HepG2 (cell line): Measurements from ENCODE around the gene MSH3. TPM values are rescaled to one million over a fixed set of nuclear protein-coding genes. Genes with fewer than 3 reads are reported as not detected.

Experiments
- ATAC-seq: fragments of 200-7000 bp; cut with Tn5 transposase; 3 replicates; pipeline ENCODE4 v1.9.1; 2020; ENCODE audit warnings: mild to moderate bottlenecking, moderate library complexity
- BruUV-seq: library from RNA; stranded (reverse); fragments of 400-500 nt; replicated peaks from 2 replicates; lab custom pipeline; 2021; lab: Mats Ljungman, UMichigan
- CTCF ChIA-PET: fragments of 300-600 bp; formaldehyde crosslinking; extraction: SDS; loops from one replicate; lab custom pipeline; 2021; ENCODE audit warnings: low total read pairs, inconsistent platforms, low intra/inter-chr PET ratio; lab: Yijun Ruan, JAX
- POLR2A ChIA-PET: fragments of 350-600 bp; sonication (Branson Sonifier 250); formaldehyde crosslinking; loops from one replicate; lab custom pipeline; 2020; ENCODE audit warnings: antibody characterized with exemption, inconsistent platforms; lab: Yijun Ruan, JAX
- DNase-seq: peaks from one replicate; pipeline ENCODE4 v3.0.0-alpha.2; 2015; ENCODE audit warnings: low spot score
- FAIRE-seq: peaks from 3 replicates; lab custom pipeline; 2011; peaks lifted over from hg19 to GRCh38; lab: Jason Lieb, UNC
- H2AFZ ChIP-seq: one replicate; pipeline ENCODE4 v1.6.1; 2011; ENCODE audit warnings: low read length, inconsistent platforms
- H3K27ac ChIP-seq: fragments of 300-600 bp; 3 replicates; pipeline ENCODE4 v1.8.0; 2011; ENCODE audit warnings: mixed run types, mild to moderate bottlenecking, mixed read lengths, low read length, inconsistent platforms; ENCODE audit not compliant: insufficient read depth; ENCODE audit errors: extremely low read length
- H3K27me3 ChIP-seq, 2 experiments: fragments of 200-600 bp in 1 of 2; 2 replicates in 1 of 2; 3 replicates in 1 of 2; pipeline versions ENCODE4 v1.6.0 to v1.8.0; 2011; ENCODE audit warnings: low read length in 2 of 2, mild to moderate bottlenecking in 2 of 2, moderate library complexity in 2 of 2, inconsistent platforms in 1 of 2; ENCODE audit not compliant: insufficient read depth in 2 of 2, control insufficient read depth in 1 of 2
- H3K36me3 ChIP-seq, 2 experiments: fragments of 200-600 bp in 1 of 2; replicated peaks in 1 of 2; 2 replicates in 1 of 2; 3 replicates in 1 of 2; pipeline versions ENCODE4 v1.5.1 to v1.8.0; 2011; ENCODE audit warnings: low read length in 2 of 2, inconsistent platforms in 1 of 2; ENCODE audit not compliant: insufficient read depth in 2 of 2, control insufficient read depth in 1 of 2
- H3K4me1 ChIP-seq: 2 replicates; pipeline ENCODE4 v1.5.1; 2012; ENCODE audit warnings: low read length, inconsistent platforms; ENCODE audit not compliant: insufficient read depth
- H3K4me2 ChIP-seq: 2 replicates; pipeline ENCODE4 v1.6.0; 2011; ENCODE audit warnings: low read depth, low read length, inconsistent platforms
- H3K4me3 ChIP-seq, 3 experiments: fragments of 200-600 bp in 1 of 3; sonication (generic), shearing (Covaris generic) in 1 of 3; replicated peaks in 1 of 3; 2 replicates each; pipeline ENCODE4 v1.5.1; 2011 to 2016; ENCODE audit warnings: low read length in 3 of 3, inconsistent platforms in 2 of 3, low read depth in 2 of 3, mild to moderate bottlenecking in 2 of 3, control low read depth in 1 of 3, mixed read lengths in 1 of 3; ENCODE audit not compliant: insufficient read depth in 1 of 3
- H3K79me2 ChIP-seq: one replicate; pipeline ENCODE4 v1.6.1; 2011; ENCODE audit warnings: low read length, inconsistent platforms; ENCODE audit not compliant: insufficient read depth
- H3K9ac ChIP-seq: 2 replicates; pipeline ENCODE4 v1.6.0; 2011; ENCODE audit warnings: mild to moderate bottlenecking, low read depth, low read length, inconsistent platforms; ENCODE audit not compliant: insufficient read depth
- H3K9me3 ChIP-seq: 2 replicates; pipeline ENCODE4 v1.5.1; 2012; ENCODE audit warnings: mild to moderate bottlenecking, low read length
- H4K20me1 ChIP-seq: 2 replicates; pipeline ENCODE4 v1.6.0; 2011; ENCODE audit warnings: inconsistent platforms, mild to moderate bottlenecking, low read length, moderate library complexity; ENCODE audit not compliant: insufficient read depth
- AGO2 ChIP-seq: fragments of 200-400 bp; formaldehyde crosslinking; optimal IDR thresholded peaks from 2 replicates; pipeline ENCODE3; 2017; ENCODE audit warnings: mild to moderate bottlenecking, low read depth, low read length, moderate library complexity
- ATF2 ChIP-seq: sonication (generic); formaldehyde crosslinking; IDR thresholded peaks from 2 replicates; pipeline ENCODE4 v1.4.0; 2020; ENCODE audit warnings: missing genetic modification reagents
- ETS1 ChIP-seq: sonication (generic); formaldehyde crosslinking; IDR thresholded peaks from 2 replicates; pipeline ENCODE4 v1.4.0; 2020; ENCODE audit warnings: missing genetic modification reagents
- GATAD2A ChIP-seq: IDR thresholded peaks from 2 replicates; pipeline ENCODE4 v1.6.1; 2016
- GPBP1L1 ChIP-seq: sonication (generic); formaldehyde crosslinking; IDR thresholded peaks from 2 replicates; pipeline ENCODE4 v1.5.0; 2020; ENCODE audit warnings: mild to moderate bottlenecking, missing genetic modification reagents
- IKZF5 ChIP-seq: IDR thresholded peaks from 2 replicates; pipeline ENCODE4 v1.6.1; 2018; ENCODE audit warnings: missing genetic modification reagents, mild to moderate bottlenecking, missing compliant biosample characterization
- IRX3 ChIP-seq: sonication (generic); formaldehyde crosslinking; IDR thresholded peaks from 2 replicates; pipeline ENCODE4 v1.8.1; 2023; ENCODE audit warnings: mild to moderate bottlenecking, low read depth, missing genetic modification reagents, borderline replicate concordance
- JUNB ChIP-seq: sonication (generic); formaldehyde crosslinking; IDR thresholded peaks from 2 replicates; pipeline ENCODE4 v1.8.0; 2022; ENCODE audit warnings: missing genetic modification reagents, mild to moderate bottlenecking, borderline replicate concordance
- SALL1 ChIP-seq: sonication (generic); formaldehyde crosslinking; IDR thresholded peaks from 2 replicates; pipeline ENCODE4 v1.8.0; 2022; ENCODE audit warnings: mild to moderate bottlenecking, missing genetic modification reagents
- SYNCRIP ChIP-seq: fragments of 200-400 bp; formaldehyde crosslinking; IDR thresholded peaks from 2 replicates; pipeline ENCODE4 v1.6.1; 2018; ENCODE audit warnings: mild to moderate bottlenecking, low read depth, low read length; ENCODE audit not compliant: insufficient read depth
- TCF7L2 ChIP-seq: IDR thresholded peaks from 2 replicates; pipeline ENCODE4 v1.6.1; 2011; ENCODE audit warnings: mild to moderate bottlenecking, low read depth, low read length, moderate library complexity
- ZC3H4 ChIP-seq: sonication (generic); formaldehyde crosslinking; IDR thresholded peaks from 2 replicates; pipeline ENCODE4 v1.4.0; 2020; ENCODE audit warnings: missing genetic modification reagents, borderline replicate concordance
- ZNF713 ChIP-seq: sonication (generic); formaldehyde crosslinking; IDR thresholded peaks from 2 replicates; pipeline ENCODE4 v1.4.0; 2020; ENCODE audit warnings: mild to moderate bottlenecking, missing genetic modification reagents
- ZNF850 ChIP-seq: sonication (generic); formaldehyde crosslinking; conservative IDR thresholded peaks from 2 replicates; pipeline ENCODE4 v1.9.0; 2021; ENCODE audit warnings: mild to moderate bottlenecking, missing genetic modification reagents
- ZNF891 ChIP-seq: sonication (generic); formaldehyde crosslinking; IDR thresholded peaks from 2 replicates; pipeline ENCODE4 v1.5.0; 2020; ENCODE audit warnings: mild to moderate bottlenecking, missing genetic modification reagents
- ZSCAN22 ChIP-seq: sonication (generic); formaldehyde crosslinking; IDR thresholded peaks from 2 replicates; pipeline ENCODE4 v1.4.0; 2020; ENCODE audit warnings: mild to moderate bottlenecking, missing genetic modification reagents
- WGBS: methylation state at CpG from one replicate; pipeline ENCODE4 v1.1.6; 2017; ENCODE audit warnings: low lambda C conversion rate; 5-methylcytosine and 5-hydroxymethylcytosine counted together
- in situ Hi-C: cut with HindIII; loops from 2 replicates; pipeline ENCODE4 v1.10.0; 2017; ENCODE audit warnings: low pct_unique_long_range_greater_than_20kb; ENCODE audit not compliant: extremely low pct_ligation_motif_present
- intact Hi-C: fragments of 100-400 bp; cut with micrococcal nuclease; formaldehyde crosslinking; loops from one replicate; pipeline ENCODE4 v1.10.0; 2022; ENCODE audit not compliant: unreplicated experiment
- polyA plus RNA-seq, 8 experiments: library from polyadenylated mRNA; depleted of rRNA in 3 of 8; stranded (reverse) in 7 of 8; unstranded in 1 of 8; fragments of >200 nt; fragmentation: Illumina TruSeq in 4 of 8; extraction: Trizol in 4 of 8; gene quantifications; 2 replicates each; pipeline versions ENCODE4 v1.2.1 to v1.2.3, GENCODE V29; 2011 to 2016; ENCODE audit warnings: low read depth in 4 of 8, missing spikeins in 1 of 8, mixed read lengths in 1 of 8; ENCODE audit not compliant: insufficient read depth in 1 of 8
- total RNA-seq, 5 experiments: library from RNA; depleted of rRNA; stranded (reverse); fragments of >200 nt; fragmentation: Illumina TruSeq; extraction: Trizol; gene quantifications; 2 replicates each; pipeline ENCODE4 v1.2.3, GENCODE V29; 2016; ENCODE audit warnings: low read depth in 1 of 5

MSH3 gene
- total and polyA plus RNA-seq, 2 of the 13 experiments (the other 11 are each of a cell fraction or from before 2014, with no cell fraction given), result 4.0 to 16.4 TPM

- no peak for ATAC-seq
- peak overlapping the region; percentile 71; the same call in 1 of the 2 replicates for H3K4me2 ChIP-seq
- H3K27me3 ChIP-seq, result no peaks in the 10 kb centered on the region
- no peak for DNase-seq
- no peak overlapping the region; a peak in 1 of 6 replicates for H3K4me3 ChIP-seq
- intact Hi-C loops, result no loop called here
- CTCF ChIA-PET, result no interaction called here
- 59% methylated on average over 2 of the region's 2 CpGs for WGBS
- no peak overlapping the region for H2AFZ ChIP-seq
- H3K4me1 ChIP-seq, result peaks cover 27% of the 10 kb centered on the region
- H3K79me2 ChIP-seq, result no peaks in the 10 kb centered on the region
- H3K9me3 ChIP-seq, result no peaks in the 10 kb centered on the region
- in situ Hi-C loops, result no loop called here
- POLR2A ChIA-PET, result no interaction called here
- peaks cover 0 to 5% of the 10 kb centered on the region in 2 experiments; a peak in 2 of 5 replicates for H3K36me3 ChIP-seq
- no peaks in the 10 kb centered on the region for H4K20me1 ChIP-seq
- H3K27ac ChIP-seq, result peak overlapping the region; percentile 74
- TF ChIP-seq ZNF891, result no peak
- TF ChIP-seq AGO2, result no peak
- no peak for TF ChIP-seq SYNCRIP
- no peak for TF ChIP-seq ATF2 (CRISPR knock-in tag)
- no peak for TF ChIP-seq SALL1 (CRISPR knock-in tag)
- no peak for TF ChIP-seq GATAD2A (CRISPR knock-in tag)
- TF ChIP-seq JUNB (CRISPR knock-in tag), result no peak
- no peak for TF ChIP-seq ETS1 (CRISPR knock-in tag)
- no peak for TF ChIP-seq ZC3H4 (CRISPR knock-in tag)
- no peak for TF ChIP-seq ZSCAN22 (CRISPR knock-in tag)
- no peak for TF ChIP-seq GPBP1L1 (CRISPR knock-in tag)
- no peak for TF ChIP-seq ZNF713 (CRISPR knock-in tag)
- TF ChIP-seq TCF7L2, result no peak
- no peak for TF ChIP-seq IRX3
- TF ChIP-seq ZNF850 (CRISPR knock-in tag), result no peak
- TF ChIP-seq IKZF5 (CRISPR knock-in tag), result no peak
- BruUV-seq, result no TSS peak
- H3K9ac ChIP-seq, result no peak overlapping the region
- FAIRE-seq, result no peak
These were observed 21.8 kb upstream of the MSH3 start for GRCh38 chr5:80632700-80633099.
